HG03025 (cell line): ENCODE results near the gene CELA1.
A peak's percentile ranks its signal among the peaks of the same experiment; 100 is the strongest.

Experiments used
- ATAC-seq: cut with Tn5 transposase; IDR thresholded peaks from one replicate; pipeline ENCODE4 v1.9.1; 2021; ENCODE audit warnings: mild to moderate bottlenecking, moderate library complexity; ENCODE audit not compliant: unreplicated experiment, low FRiP score

Gene CELA1

GRCh38 chr12:51377099-51377984 lies 30.9 kb upstream of the CELA1 start:
- no peak for ATAC-seq

- ATAC-seq: no peak
These were observed 28.4 kb upstream of the CELA1 start for GRCh38 chr12:51374856-51375255.

- no peak for ATAC-seq
These were observed 27.9 kb upstream of the CELA1 start for GRCh38 chr12:51374361-51374760.

DNA sequence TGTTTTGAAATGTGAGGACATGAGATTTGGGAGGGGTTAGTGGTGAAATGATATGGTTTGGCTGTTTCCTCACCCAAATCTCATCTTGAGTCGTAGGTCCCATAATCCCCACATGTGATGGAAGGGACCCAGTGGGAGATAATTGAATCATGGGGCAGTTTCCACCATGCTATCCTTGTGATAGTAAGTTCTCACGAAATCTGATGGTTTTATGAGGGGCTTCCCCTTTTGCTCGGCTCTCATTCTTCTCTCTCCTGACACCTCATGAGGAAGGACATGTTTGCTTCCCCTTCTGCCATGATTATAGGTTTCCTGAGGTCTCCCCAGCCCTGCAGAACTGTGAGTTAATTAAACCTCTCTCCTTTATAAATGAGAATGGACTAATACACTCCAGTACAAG lies 26.7 kb upstream of the CELA1 start:
- ATAC-seq: no peak

DNA sequence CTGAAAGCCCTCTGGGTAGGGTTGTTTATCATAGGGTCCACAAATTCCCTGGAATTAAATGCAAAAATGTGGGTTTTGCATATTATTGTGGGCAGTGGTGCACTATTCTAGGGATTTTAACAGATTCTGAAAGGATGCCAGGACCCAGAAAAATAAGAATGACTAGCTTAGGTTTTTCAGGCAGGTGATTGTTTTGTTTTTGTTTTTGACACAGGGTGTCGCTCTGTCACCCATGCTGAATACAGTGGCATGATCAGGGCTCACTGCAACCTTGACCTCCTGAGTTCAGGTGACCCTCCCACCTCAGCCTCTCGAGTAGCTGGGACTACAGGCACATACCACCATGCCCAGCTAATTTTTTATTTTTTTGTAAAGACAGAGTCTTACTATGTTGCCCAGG lies 25.5 kb upstream of the CELA1 start:
- ATAC-seq: no peak

GRCh38 chr12:51371295-51371953 lies 24.9 kb upstream of the CELA1 start:
- no peak for ATAC-seq

DNA sequence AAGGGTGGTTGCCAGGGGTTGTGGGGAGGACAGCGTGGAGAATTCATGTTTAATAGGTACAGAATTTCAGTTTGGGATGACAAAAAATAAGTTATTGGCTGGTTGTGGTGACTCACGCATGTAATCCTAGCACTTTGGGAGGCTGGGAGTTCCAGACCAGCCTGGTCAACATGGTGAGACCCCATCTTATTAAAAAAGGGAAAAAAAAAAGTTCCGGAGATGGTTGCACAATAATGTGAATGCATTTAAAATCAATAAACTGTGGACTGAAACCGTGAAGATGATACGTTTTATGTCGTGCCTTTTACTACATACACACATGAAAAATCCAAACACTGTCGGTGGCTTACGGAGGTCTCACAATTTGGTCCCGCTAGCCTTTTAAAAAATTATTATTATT lies 24.2 kb upstream of the CELA1 start:
- ATAC-seq: no peak

DNA sequence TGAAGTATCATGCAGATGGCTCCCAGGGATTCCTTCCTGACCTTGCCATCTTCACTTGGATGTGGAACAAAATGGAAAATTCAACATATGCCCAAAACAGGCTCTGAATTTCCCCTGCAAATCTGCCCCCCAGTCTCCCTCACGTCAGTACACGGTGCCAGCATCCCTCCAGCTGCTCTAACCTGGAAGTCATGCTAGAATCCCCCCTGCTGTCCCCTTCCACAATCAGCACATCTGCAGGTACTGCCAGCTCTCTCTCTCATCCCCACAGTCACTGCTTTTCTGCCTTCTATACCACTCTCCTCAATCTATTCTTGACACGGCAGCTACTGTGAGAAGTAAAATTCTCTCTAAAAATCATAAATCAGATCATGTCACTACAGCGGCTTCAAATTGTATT lies 23.1 kb upstream of the CELA1 start:
- ATAC-seq: no peak

DNA sequence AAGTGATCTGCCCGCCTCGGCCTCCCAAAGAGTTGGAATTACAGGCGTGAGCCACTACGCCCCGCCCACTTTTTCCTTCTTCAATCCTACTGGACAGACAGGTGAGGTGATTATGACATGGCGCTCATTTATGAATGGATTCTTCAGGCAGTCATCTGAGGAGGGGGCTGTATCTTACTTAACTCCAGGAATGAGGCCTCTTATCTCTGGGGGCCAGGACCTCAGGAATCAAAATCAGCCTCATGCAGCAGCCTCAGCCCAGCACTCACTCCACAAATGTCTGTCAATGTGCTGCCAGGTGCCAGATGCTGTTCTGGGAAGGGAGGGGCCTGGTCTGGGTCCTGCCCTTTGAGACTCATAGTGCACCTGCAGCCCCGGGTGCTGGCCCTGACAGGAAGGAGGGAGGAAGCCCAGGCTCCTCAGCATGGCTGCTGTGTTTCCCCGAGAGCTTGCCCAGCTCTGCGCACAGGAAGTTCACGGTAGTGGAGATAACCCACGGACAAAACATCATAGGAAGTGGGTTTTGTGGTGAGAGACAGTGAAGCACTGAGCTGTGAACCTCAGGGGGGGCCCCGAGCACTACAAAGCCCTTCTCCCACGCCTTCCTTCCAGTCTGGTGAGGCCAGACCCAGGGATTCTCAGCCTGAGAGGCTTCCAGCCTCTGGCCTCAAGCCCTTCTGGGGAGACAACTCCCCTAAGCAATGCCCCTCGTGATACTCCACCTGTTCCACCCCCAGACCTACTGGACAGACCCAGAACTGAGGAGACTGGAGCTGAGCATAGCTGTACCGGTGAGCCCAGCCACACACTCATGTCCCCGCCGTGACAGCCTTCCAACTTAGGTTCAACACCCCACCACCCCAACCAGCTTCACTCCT lies 22.4 kb upstream of the CELA1 start:
- peak; percentile 96 for ATAC-seq

DNA sequence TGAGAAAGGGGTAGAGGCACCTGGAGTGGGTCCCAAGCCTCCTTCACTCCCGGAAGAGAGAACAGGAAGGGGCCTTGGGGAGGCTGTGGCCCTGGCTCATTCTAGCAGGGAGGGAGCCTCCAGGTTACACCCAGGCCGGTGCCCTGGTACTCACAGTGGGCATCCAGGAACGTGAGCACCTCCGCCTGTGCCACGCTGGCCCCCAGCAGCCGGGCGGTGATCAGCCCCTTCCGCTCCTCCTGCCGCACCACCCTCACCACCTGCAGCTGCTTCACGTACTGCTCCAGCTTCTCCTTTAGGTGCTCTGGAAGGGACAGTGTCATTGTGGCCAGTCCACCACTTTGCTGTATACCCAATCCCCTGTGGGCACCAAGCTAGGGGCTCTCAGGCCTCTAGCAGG lies 18.8 kb upstream of the CELA1 start:
- ATAC-seq: no peak

- ATAC-seq: no peak
These were observed 17.5 kb upstream of the CELA1 start for GRCh38 chr12:51364001-51364400.

- ATAC-seq: no peak
These were observed 16.4 kb upstream of the CELA1 start for GRCh38 chr12:51362747-51363342.

DNA sequence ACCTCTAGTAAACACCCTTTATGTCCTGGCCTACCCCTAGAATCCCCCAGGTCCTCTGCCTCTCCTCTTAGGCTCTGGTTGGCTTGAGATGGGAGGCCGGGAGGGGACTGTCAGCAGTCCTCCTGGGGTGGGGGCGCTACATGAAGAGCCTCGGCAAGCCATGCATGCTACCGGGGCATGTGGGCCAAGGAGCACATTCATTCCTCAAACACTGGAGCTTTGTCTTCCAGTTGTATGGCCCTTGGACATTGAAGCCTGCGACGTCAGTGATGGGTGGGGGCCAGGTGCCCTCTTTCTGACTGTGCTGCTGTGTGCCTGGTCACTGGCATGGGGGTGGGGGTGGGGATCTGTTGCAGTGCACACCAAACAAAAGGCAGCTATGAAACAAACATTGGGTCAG lies 15.8 kb upstream of the CELA1 start:
- no peak for ATAC-seq

DNA sequence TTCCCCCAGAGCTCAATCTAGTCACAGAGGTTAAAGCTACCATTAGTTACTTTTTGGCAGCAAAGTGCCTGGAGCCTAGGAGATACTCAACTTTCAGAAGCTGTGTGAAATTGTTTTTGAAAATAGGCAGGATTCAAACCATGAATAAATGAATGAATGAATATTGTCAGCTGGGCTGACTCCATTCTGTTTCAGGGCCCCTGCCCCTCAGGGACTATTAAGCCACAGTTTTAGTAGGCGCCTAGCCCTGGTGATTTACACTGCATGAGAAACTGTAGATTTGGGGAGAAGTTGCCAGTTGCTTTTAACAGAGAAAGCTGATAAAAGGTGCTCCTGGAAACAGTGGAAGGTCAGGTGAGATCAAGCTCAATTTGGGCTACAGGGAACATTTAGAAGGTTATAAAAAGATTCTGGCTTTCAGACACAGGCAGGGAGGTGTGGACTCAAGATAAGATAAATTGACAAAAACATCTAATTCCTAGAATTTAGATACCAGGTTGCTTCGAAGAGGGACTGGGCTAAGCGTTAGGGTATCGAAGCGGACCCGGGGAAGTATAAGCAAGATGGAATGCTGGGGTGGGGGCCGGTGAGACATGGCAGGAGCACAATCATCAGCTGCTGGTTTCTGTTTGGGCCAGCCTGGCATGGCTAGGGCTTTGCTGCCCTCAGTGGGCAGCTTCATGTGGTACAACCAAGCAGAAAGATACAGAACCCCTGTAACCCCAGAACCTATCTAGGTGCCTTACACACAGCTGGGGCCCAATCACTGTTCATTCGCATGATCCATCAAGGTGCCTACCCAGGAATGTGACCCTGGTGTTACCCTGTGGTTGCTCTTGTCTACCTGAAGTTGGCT lies 14.9 kb upstream of the CELA1 start:
- ATAC-seq: no peak

GRCh38 chr12:51360315-51360714 lies 13.8 kb upstream of the CELA1 start:
- ATAC-seq: no peak

DNA sequence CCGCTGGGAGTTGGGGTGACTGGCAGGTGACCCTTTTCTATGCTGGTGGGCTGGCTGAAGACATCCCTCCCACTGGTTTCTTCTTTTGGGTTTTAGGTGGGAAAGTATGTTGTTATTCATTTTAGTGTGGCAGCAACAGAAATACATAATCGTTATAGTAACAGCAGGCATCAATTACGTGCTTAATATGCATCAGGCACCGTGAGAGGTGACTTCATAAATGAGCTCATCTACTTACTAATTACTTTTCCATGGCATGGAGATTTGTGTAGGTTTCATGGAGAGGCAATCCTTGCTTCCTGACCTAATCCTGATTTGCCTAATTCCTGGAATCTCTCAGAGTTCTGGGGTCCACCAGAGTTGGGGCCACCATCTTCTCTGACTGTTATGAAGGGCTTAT lies 13.4 kb upstream of the CELA1 start:
- ATAC-seq: no peak

- no peak for ATAC-seq
These were observed 12.0 kb upstream of the CELA1 start for GRCh38 chr12:51358496-51358895.

- ATAC-seq: no peak
These were observed 11.0 kb upstream of the CELA1 start for GRCh38 chr12:51357374-51358047.

GRCh38 chr12:51351913-51352532 lies 5.5 kb upstream of the CELA1 start:
- ATAC-seq: no peak
